Stimulated activated CD8-positive, alpha-beta memory T cell treated with anti-CD3 and anti-CD28 coated beads, Interleukin-12 subunit alpha, Interleukin-12 subunit beta, amount 100 ng/mL, for 24 hours (primary cell): ENCODE results near the gene MAP3K4.
A peak's percentile ranks its signal among the peaks of the same experiment; 100 is the strongest.
"Not testable (repeated sequence)": the region's sequence is repeated elsewhere in the genome, so short reads cannot be mapped to it uniquely, and the experiment has no call there.

Experiments used
- DNase-seq: peaks from one replicate; pipeline ENCODE4 v3.0.0-alpha.2; 2020; ENCODE audit errors: extremely low read depth

The MAP3K4 gene

DNA sequence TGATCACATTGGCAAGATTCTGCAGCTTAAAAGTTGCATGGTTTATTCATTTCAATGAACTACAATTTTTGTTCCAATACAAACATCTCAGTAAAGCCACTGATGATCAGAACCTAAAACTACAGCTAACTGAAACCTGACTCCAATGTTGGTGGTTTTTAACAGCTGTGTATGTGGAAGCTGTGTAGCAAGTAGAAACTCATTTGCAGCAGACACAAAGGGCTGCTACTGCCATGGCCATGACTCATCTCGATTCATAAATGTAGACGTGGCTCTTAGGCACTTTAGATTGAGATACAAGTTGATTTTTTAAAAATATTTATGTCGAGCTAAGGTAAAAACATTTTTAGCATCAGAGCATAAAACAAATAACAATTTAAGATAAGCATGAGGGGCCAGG lies 19.5 kb upstream of the MAP3K4 start:
- no peak for DNase-seq

- not testable (repeated sequence) for DNase-seq
Measured at GRCh38 chr6:160972594-160972993, 19.0 kb upstream of the MAP3K4 start.

GRCh38 chr6:160973311-160974250 lies 18.0 kb upstream of the MAP3K4 start:
- no peak for DNase-seq

GRCh38 chr6:160974304-160974771 lies 17.2 kb upstream of the MAP3K4 start:
- DNase-seq = no peak

GRCh38 chr6:160975162-160975561 lies 16.4 kb upstream of the MAP3K4 start:
- DNase-seq = no peak

DNA sequence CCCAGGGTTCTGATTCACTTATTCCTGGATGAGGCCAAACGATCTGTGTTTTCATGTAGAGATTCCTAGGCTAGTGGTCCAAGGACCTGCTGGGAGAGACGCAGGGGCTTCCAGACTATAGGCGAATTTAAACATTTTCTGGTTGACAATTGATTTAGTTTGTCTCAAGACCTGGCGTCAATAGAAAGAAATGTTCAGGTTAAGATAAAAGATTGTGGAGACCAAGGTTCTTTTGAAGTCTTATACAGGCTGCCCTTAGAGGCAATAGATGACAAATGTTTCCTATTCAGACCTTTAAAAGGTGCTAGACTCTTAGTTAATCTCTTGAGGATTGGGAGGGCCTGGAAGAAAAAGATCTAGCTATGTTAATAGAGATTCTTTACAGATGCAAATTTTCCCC lies 15.6 kb upstream of the MAP3K4 start:
- not testable (repeated sequence) for DNase-seq

DNA sequence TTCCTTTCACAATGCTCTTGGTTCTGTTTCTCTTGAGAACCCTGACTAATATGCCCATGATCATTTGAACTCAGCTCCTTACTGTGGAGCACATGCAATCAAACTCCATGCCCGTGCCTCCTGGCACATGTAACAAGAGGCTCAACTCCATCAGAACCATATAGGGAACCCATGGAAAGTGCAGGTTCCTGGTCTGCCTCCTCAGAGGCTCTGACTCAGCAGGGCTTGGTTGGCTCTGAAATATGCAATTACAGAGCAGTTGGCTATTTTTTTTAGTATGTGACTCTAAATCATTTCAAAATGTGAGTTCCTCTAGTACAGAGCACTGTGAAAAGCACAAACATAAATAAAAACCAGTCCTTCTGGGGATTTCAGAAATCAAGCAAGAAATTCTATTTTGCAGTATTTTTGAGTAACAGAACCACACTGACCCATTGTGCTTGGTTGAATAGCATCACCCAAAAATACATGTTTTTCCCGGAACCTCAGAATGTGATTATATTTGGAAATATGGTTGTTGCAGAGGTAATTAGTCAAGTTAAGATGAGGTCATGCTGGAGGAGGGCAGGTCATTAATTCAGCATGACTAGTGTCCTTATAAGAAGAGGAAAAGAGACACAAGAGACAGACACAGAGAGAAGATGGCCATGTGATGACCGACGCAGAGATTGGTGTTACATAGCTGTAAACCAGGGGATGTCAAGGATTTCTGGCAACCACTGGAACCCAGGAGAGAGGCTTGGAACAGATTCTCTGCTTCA lies 13.2 kb upstream of the MAP3K4 start:
- DNase-seq = no peak

GRCh38 chr6:160979061-160979708 lies 12.4 kb upstream of the MAP3K4 start:
- no peak for DNase-seq

DNA sequence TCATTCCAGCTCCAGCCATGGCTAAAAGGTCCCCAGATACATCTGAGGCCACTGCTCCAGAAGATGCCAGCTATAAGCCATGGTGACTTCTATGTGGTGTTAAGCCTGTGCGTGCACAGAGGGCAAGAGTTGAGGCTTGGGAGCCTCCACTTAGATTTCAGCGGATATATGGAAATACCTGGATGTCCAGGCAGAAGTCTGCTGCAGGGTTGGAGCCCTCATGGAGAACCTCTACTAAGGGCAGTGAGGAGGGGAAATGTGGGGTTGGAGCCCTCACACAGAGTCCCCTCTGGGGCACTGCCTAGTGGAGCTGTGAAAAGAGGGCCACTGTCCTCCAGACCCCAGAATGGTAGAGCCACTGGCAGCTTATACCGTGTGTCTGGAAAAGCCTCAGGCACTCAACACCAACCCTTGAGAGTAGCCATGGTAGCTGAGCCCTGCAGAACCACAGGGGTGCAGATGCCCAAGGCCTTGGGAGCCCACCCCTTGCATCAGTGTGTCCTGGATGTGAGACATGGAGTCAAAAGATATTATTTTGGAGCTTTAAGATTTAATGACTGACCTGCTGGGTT lies 8.1 kb upstream of the MAP3K4 start:
- DNase-seq = not testable (repeated sequence)

GRCh38 chr6:160986851-160987250 lies 4.7 kb upstream of the MAP3K4 start:
- no peak for DNase-seq

DNA sequence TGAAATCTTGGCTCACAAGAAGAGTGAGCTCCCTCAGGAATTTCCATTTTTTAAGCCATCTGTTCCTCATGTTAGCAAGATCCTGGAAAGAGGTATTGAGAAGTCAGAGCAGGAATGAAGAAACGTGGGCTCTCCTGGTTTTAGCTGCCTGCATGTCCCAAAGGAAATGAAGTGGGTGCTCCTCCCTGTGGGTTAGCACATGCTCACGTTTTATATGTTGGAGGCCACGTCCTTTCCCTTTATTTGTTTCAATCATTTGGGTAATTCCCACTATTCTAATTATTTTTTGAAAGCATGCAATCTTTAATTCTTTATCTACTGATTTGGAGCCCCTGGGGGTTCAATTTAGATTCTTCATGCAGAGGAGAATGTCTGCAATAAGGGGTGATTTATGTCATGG lies 4.3 kb upstream of the MAP3K4 start:
- DNase-seq = no peak

DNA sequence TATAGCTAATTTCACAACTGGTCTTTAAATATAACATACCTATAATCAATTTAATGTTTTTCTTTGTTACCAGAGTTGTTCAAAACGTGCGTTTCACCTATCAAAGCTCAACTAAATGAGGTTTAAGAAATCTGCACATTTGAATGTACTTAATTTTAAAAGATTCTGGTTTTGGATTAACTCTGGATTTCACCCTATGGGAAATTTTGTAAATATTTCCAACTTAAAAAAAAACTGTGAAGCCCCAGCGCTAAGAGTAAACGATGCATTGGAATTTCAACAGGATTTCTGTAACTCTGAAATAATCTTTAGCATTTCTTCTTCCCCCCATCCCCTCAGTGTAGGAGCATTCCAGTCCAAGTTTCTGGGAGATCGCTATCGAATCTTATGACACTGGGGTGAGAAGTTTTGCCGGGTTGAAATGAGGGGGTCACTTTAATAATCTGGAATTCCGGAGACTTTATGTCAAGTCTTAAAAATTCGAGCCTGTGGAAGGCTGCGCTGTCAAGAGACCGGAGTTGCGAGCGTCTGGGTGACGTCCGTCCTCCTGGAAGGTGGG lies 643 bp upstream of the MAP3K4 start:
- DNase-seq = no peak

DNA sequence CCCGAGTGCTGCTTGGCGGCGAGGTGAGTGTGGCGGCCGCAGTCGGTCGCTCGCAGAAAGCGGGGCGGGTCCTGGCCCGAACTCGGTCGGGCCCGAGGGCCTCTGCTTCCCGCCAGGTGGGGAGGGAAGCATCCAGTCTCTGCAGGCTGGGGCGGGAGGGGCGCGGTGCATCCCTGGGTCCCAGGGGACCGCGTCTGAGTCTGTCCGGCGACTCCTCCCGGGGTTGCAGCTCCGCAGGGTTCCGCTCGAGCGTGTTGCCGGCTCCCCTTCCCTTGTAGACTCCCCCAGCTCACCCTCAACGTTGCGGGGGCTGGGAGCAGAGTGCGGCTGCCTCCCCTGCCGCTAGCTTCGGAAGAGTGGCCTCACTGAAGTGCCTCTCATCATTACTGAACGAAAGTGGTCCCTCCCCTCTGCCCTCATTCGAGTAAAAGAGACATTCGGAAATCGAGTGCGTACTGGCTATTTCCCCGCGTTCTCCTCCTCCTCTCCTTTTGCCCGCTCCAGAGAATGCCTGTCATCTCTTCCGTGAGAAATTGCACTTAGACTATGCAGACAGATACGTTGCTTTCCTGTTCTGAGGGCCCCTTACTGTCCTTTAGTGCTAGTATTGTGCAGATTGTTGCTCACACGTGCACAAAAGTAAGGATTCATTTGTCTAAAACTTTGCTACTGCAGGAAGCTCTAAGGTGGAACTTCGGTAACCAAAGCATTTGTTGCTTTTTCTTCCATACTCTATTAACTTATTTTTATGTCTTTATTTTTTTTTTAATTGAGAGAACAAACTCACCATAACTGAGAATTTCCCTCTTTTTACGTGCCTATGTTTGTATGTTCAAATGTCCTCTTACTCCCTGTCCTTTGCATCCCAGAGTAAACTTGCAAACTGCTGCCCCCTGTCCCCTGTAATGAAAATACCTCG lies 751 bp downstream of the MAP3K4 start:
- DNase-seq = peak; percentile 12

- DNase-seq = no peak
Measured at GRCh38 chr6:160992980-160993314, 1.4 kb downstream of the MAP3K4 start.

GRCh38 chr6:160995271-160995670 lies 3.7 kb downstream of the MAP3K4 start:
- DNase-seq = no peak

DNA sequence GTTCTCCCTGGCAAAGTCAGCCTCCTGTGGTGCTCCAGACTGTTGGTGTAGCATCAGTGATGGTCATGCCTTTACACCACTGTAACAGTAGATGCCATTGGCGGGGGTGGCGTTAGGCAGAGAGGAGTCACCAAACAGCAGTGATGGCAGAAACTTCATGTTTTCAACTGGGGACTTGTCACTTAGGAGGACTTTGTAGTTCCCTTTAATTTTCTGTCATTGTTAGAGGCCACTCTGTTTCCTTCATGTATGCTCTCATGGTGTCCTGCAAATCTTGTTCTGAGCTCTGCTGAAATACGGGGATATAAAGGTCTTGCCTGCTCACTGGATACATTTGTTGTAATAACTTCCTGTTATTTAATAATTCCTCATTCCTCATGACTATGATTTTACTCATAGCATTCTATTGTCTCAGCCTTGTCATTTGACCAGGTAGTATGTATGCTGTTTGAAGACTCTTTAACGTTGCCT lies 4.6 kb downstream of the MAP3K4 start:
- DNase-seq = no peak

DNA sequence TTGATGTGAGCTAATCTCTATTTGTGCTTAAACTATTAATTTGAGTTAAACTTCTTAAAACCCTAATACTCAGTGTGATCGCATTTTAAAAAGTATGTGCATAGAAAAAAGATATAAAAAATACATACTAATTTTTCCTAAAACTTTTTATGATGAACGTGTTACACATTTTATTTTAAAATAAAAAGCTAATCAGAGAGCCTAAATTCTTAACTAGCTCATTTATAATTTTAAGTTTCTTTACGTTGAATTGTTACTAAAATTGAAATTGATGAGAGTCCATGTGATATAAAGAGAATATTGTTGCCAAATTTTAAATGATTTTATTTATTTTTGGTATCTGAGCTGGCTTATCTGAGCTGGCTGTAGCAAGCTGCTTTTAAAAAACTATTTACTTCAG lies 6.6 kb downstream of the MAP3K4 start:
- DNase-seq = no peak

GRCh38 chr6:160998766-160999165 lies 7.2 kb downstream of the MAP3K4 start:
- no peak for DNase-seq

- DNase-seq = no peak
Measured at GRCh38 chr6:160999516-160999915, 7.9 kb downstream of the MAP3K4 start.

DNA sequence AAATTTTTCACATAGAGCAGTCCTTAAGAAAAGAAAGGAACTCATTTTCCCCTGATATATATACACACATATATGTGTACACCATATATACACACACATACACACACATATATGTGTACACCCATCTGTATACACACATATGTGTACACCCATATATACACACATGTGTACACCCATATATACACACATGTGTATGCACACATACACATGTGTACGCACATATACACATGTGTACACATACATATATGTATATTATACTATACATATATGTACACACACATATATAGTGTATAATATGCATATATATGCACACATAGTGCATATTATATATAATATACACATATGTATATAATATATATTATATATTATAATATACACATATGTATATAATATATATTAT lies 9.1 kb downstream of the MAP3K4 start:
- DNase-seq = no peak

DNA sequence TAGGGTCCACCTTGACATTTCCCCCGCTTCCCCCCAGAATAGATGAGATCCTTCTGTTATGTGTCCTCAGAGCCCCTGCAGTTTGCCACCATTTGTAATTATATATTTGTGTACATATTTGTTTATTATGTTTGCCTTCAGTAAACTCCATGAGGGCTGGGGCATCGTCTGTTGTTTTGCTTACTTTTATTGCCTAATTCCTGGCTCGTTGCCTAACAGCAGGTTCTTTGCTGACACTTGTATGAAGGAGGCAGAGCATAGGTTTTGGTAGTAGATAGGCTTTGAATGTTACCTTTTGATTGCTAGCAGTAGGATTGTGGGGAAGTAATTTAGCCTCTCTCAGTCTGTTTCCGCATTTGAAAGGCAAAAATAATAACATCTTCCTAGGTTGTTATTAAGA lies 9.9 kb downstream of the MAP3K4 start:
- DNase-seq = no peak
